PC-9 (cell line): ENCODE data around the gene LIPH. TPM values are rescaled to one million over a fixed set of nuclear protein-coding genes. Genes with fewer than 3 reads are reported as not detected.
A peak's percentile ranks its signal among the peaks of the same experiment; 100 is the strongest.

ENCODE experiments used
- Bru-seq: library from RNA; stranded (reverse); fragments of 400-500 nt; gene quantifications from one replicate; lab custom pipeline; 2021; lab: Mats Ljungman, UMichigan
- BruChase-seq, 2 experiments: library from RNA; stranded (reverse); fragments of 400-500 nt; gene quantifications; one replicate each; lab custom pipeline; 2021; lab: Mats Ljungman, UMichigan
- BruUV-seq: library from RNA; stranded (reverse); fragments of 400-500 nt; replicated peaks from 2 replicates; lab custom pipeline; 2021; lab: Mats Ljungman, UMichigan
- CTCF ChIA-PET: fragments of 300-600 bp; sonication (Branson Sonifier 250); formaldehyde crosslinking; loops from one replicate; lab custom pipeline; 2022; ENCODE audit warnings: antibody characterized with exemption; lab: Charles Lee
- POLR2A ChIA-PET: fragments of 300-600 bp; sonication (Branson Sonifier 250); formaldehyde crosslinking; loops from one replicate; lab custom pipeline; 2022; ENCODE audit warnings: antibody characterized with exemption; ENCODE audit not compliant: unreplicated experiment; lab: Charles Lee
- DNase-seq, 2 experiments: peaks; one replicate each; pipeline versions ENCODE4 v3.0.0 to v3.0.0-alpha.2; 2015 to 2022; ENCODE audit warnings: mixed read lengths in 1 of 2
- H2AFZ ChIP-seq: fragments of 200-600 bp; sonication (generic); 2 replicates; pipeline ENCODE4 v1.8.1; 2017; ENCODE audit warnings: antibody characterized with exemption
- H3F3A ChIP-seq: fragments of 200-600 bp; sonication (generic); 2 replicates; pipeline ENCODE4 v1.8.1; 2017; ENCODE audit warnings: antibody characterized with exemption, mild to moderate bottlenecking, low read depth; ENCODE audit not compliant: insufficient read depth
- H3K27ac ChIP-seq: fragments of 200-600 bp; sonication (generic); 2 replicates; pipeline ENCODE4 v1.6.1; 2016; ENCODE audit warnings: mixed run types
- H3K27me3 ChIP-seq: fragments of 200-600 bp; sonication (generic); 2 replicates; pipeline ENCODE4 v1.6.1; 2016; ENCODE audit warnings: low read depth, mixed run types; ENCODE audit not compliant: insufficient read depth
- H3K36me3 ChIP-seq: fragments of 200-600 bp; sonication (generic); 2 replicates; pipeline ENCODE4 v1.6.1; 2016; ENCODE audit warnings: low read depth, mixed run types
- H3K4me1 ChIP-seq: fragments of 200-600 bp; sonication (generic); replicated peaks from 2 replicates; pipeline ENCODE4 v1.6.1; 2016; ENCODE audit warnings: mixed run types; ENCODE audit not compliant: insufficient read depth
- H3K4me2 ChIP-seq: fragments of 200-600 bp; sonication (generic); 2 replicates; pipeline ENCODE4 v1.6.1; 2017; ENCODE audit warnings: mixed run types
- H3K4me3 ChIP-seq: fragments of 200-600 bp; sonication (generic); 2 replicates; pipeline ENCODE4 v1.6.1; 2016; ENCODE audit warnings: mixed run types
- H3K79me2 ChIP-seq: fragments of 200-600 bp; sonication (generic); 2 replicates; pipeline ENCODE4 v1.6.1; 2017; ENCODE audit warnings: low read depth, mixed run types
- H3K9me2 ChIP-seq: fragments of 200-600 bp; sonication (generic); 2 replicates; pipeline ENCODE4 v1.8.1; 2017; ENCODE audit warnings: mild to moderate bottlenecking; ENCODE audit not compliant: insufficient read depth
- H3K9me3 ChIP-seq: fragments of 200-600 bp; sonication (generic); 2 replicates; pipeline ENCODE4 v1.8.1; 2016; ENCODE audit warnings: low read depth; ENCODE audit not compliant: insufficient read depth
- H4K20me1 ChIP-seq: fragments of 200-600 bp; sonication (generic); 2 replicates; pipeline ENCODE4 v1.8.1; 2017; ENCODE audit not compliant: insufficient read depth
- EZH2 ChIP-seq: fragments of 200-600 bp; sonication (generic); IDR thresholded peaks from 2 replicates; pipeline ENCODE4 v1.8.0; 2017; ENCODE audit warnings: antibody characterized with exemption, low read depth
- intact Hi-C: fragments of 100-400 bp; cut with micrococcal nuclease; formaldehyde crosslinking; loops from one replicate; pipeline ENCODE4 v1.10.0; 2022; ENCODE audit not compliant: unreplicated experiment
- long read RNA-seq: library from polyadenylated mRNA; stranded (forward); transcript quantifications from one replicate; pipeline ENCODE4 v2.0.0, GENCODE V29; 2022
- total RNA-seq: library from RNA; stranded (reverse); gene quantifications from 2 replicates; pipeline ENCODE4 v1.2.3, GENCODE V29; 2021
- TF ChIP-seq, protein P1 (sequence below): fragments of 200-600 bp; sonication (generic); conservative IDR thresholded peaks from 2 replicates; pipeline ENCODE4 v1.6.1; 2017; ENCODE audit warnings: mixed run types, antibody characterized with exemption, mild to moderate bottlenecking, moderate library complexity

LIPH gene
- 38.4 and 44.7 TPM in 2 replicates for total RNA-seq
- Bru-seq, nascent RNA = percentile 87 among the genes with signal in this experiment
- percentile 95 among the genes with signal in this experiment for BruChase-seq, experiment 1, labeled RNA remaining after a 2-hour chase
- BruChase-seq, experiment 2, labeled RNA remaining after a 6-hour chase = percentile 85 among the genes with signal in this experiment
- long read RNA-seq, full-length matches to known transcripts = 40 of 65 reads
- long read RNA-seq, partial matches to known transcripts = 0 of 65 reads
- long read RNA-seq, other reads (novel, unspliced or antisense) = 25 of 65 reads

- DNase-seq = peak; percentile 61 to 96
- Histone ChIP-seq H3K79me2 (peaks cover 45% of the 10 kb centered on the region), H3K4me2 (peak within 1 kb of the TSS; percentile 81), H3K36me3 (0 out of 2 replicates have a peak, but pooled peaks cover 4% of the 10 kb centered on the region), H3K27ac (peak within 1 kb of the TSS; percentile 93), H3K9me3 (no peaks in the 10 kb centered on the region), H2AFZ (no peak within 1 kb of the TSS), H3K4me3 (peak within 1 kb of the TSS; percentile 61), H3K4me1 (peaks cover 81% of the 10 kb centered on the region), H3F3A (peaks cover 49% of the 10 kb centered on the region), H3K27me3 (no peaks in the 10 kb centered on the region), H4K20me1 (no peaks in the 10 kb centered on the region), H3K9me2 (no peaks in the 10 kb centered on the region)
- CTCF ChIA-PET = no interaction called here
- intact Hi-C loops = no loop called here
- POLR2A ChIA-PET = interaction anchor here (0.6 to 0.9 kb wide), 3 partner anchors 8 to 902 kb away, joined by 6 to 29 read pairs (median 10); no protein-coding TSS in a partner anchor
- TF ChIP-seq, protein P1, sequence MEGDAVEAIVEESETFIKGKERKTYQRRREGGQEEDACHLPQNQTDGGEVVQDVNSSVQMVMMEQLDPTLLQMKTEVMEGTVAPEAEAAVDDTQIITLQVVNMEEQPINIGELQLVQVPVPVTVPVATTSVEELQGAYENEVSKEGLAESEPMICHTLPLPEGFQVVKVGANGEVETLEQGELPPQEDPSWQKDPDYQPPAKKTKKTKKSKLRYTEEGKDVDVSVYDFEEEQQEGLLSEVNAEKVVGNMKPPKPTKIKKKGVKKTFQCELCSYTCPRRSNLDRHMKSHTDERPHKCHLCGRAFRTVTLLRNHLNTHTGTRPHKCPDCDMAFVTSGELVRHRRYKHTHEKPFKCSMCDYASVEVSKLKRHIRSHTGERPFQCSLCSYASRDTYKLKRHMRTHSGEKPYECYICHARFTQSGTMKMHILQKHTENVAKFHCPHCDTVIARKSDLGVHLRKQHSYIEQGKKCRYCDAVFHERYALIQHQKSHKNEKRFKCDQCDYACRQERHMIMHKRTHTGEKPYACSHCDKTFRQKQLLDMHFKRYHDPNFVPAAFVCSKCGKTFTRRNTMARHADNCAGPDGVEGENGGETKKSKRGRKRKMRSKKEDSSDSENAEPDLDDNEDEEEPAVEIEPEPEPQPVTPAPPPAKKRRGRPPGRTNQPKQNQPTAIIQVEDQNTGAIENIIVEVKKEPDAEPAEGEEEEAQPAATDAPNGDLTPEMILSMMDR = no peak
- no peak for TF ChIP-seq EZH2
- no TSS peak for BruUV-seq
These were observed at the start of gene LIPH for GRCh38 chr3:185552358-185552877. TSS of gene LIPH (minus strand) at chr3:185552588. CDS start at chr3:185552471, 117 bp downstream.

GRCh38 chr3:185595526-185595925, 43.1 kb upstream of the LIPH start:
- BruUV-seq = no TSS peak
- TF ChIP-seq, protein P1 = no peak
- no peak for TF ChIP-seq EZH2
- POLR2A ChIA-PET = no interaction called here
- Histone ChIP-seq H3K4me3 (no peak overlapping the region), H3K4me1 (no peaks in the 10 kb centered on the region), H3K4me2 (no peak overlapping the region), H4K20me1 (peaks cover 12% of the 10 kb centered on the region), H3K79me2 (no peaks in the 10 kb centered on the region), H2AFZ (no peak overlapping the region), H3K27ac (no peak overlapping the region), H3K9me2 (no peaks in the 10 kb centered on the region), H3K9me3 (no peaks in the 10 kb centered on the region), H3K36me3 (peaks cover 15% of the 10 kb centered on the region), H3K27me3 (no peaks in the 10 kb centered on the region), H3F3A (peaks cover 4% of the 10 kb centered on the region; the same call in 1 of the 2 replicates)
- no peak for DNase-seq
- CTCF ChIA-PET = no interaction called here
- intact Hi-C loops = no loop called here

DNA sequence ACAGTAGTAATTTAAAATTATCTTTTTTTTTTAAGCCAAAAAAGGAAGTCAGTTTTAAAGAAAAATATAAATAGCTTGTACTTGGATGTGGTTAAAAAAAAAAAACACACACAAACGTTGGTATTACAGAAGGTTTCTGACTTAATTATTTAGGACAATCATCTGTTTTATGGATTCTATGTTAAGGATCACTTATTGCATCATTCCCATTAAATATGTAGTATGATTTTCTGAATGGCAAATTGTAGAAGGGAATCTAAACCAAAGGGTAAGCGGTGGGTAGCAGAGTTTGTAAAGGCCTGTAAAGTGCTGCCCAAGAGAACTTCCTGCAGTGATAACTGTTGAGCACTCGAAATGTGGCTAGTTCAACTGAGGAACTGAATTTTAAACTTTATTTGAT, 41.7 kb upstream of the LIPH start:
- peaks cover 7% of the 10 kb centered on the region for H3K79me2 ChIP-seq
- no peak overlapping the region for H3K4me2 ChIP-seq
- no peaks in the 10 kb centered on the region for H3K9me3 ChIP-seq
- peaks cover 4% of the 10 kb centered on the region; the same call in 1 of the 2 replicates for H3F3A ChIP-seq
- H4K20me1 ChIP-seq = peaks cover 18% of the 10 kb centered on the region
- H2AFZ ChIP-seq = no peak overlapping the region
- BruUV-seq = no TSS peak
- no peak for DNase-seq
- H3K36me3 ChIP-seq = peaks cover 10% of the 10 kb centered on the region
- no peaks in the 10 kb centered on the region for H3K9me2 ChIP-seq
- H3K27me3 ChIP-seq = no peaks in the 10 kb centered on the region
- intact Hi-C loops = no loop called here
- CTCF ChIA-PET = no interaction called here
- TF ChIP-seq, protein P1 = no peak
- no peak for TF ChIP-seq EZH2
- no peak overlapping the region for H3K4me3 ChIP-seq
- H3K27ac ChIP-seq = no peak overlapping the region
- H3K4me1 ChIP-seq = no peaks in the 10 kb centered on the region
- POLR2A ChIA-PET = interaction anchor here (0.7 kb wide), 1 partner anchor 1576 kb away, joined by 5 read pairs; the partner anchor contains the start of gene ABCC5
